DND-41 (cell line): ENCODE results near the gene TAS2R50.

Experiments used
- ATAC-seq: fragments of 200-7000 bp; cut with Tn5 transposase; 3 replicates; pipeline ENCODE4 v1.9.1; 2021; ENCODE audit warnings: low read depth; ENCODE audit not compliant: insufficient read depth
- DNase-seq: peaks from one replicate; pipeline ENCODE4 v3.0.0-alpha.2; 2020
- H2AFZ ChIP-seq: 2 replicates; pipeline ENCODE4 v1.6.0; 2012; ENCODE audit warnings: low read depth, low read length
- H3K27ac ChIP-seq: 2 replicates; pipeline ENCODE4 v1.5.1; 2012; ENCODE audit warnings: low read length, inconsistent platforms
- H3K27me3 ChIP-seq: fragments of 200-600 bp; sonication (generic); 2 replicates; pipeline ENCODE4 v1.6.0; 2012; ENCODE audit warnings: low read length, mild to moderate bottlenecking, inconsistent platforms; ENCODE audit not compliant: insufficient read depth, poor library complexity
- H3K36me3 ChIP-seq: 2 replicates; pipeline ENCODE4 v1.5.1; 2012; ENCODE audit warnings: low read length, inconsistent platforms; ENCODE audit not compliant: insufficient read depth
- H3K4me1 ChIP-seq: 2 replicates; pipeline ENCODE4 v1.5.1; 2012; ENCODE audit warnings: mild to moderate bottlenecking, low read length; ENCODE audit not compliant: insufficient read depth
- H3K4me2 ChIP-seq: 2 replicates; pipeline ENCODE4 v1.6.0; 2012; ENCODE audit warnings: mild to moderate bottlenecking, moderate library complexity, low read length, inconsistent platforms; ENCODE audit not compliant: insufficient read depth
- H3K4me3 ChIP-seq, 2 experiments: fragments of 200-600 bp in 1 of 2; shearing (Covaris generic) in 1 of 2; 2 replicates each; pipeline ENCODE4 v1.5.1; 2012 to 2016; ENCODE audit warnings: inconsistent platforms in 2 of 2, low read length in 2 of 2, mild to moderate bottlenecking in 2 of 2, low read depth in 1 of 2, moderate library complexity in 1 of 2
- H3K79me2 ChIP-seq: 2 replicates; pipeline ENCODE4 v1.6.0; 2012; ENCODE audit warnings: low read length, inconsistent platforms; ENCODE audit not compliant: insufficient read depth
- H3K9ac ChIP-seq: 2 replicates; pipeline ENCODE4 v1.6.0; 2012; ENCODE audit warnings: low read depth, mild to moderate bottlenecking, inconsistent platforms, low read length, moderate library complexity
- H3K9me3 ChIP-seq: 2 replicates; pipeline ENCODE4 v1.5.1; 2012; ENCODE audit warnings: low read length, moderate library complexity, mild to moderate bottlenecking, inconsistent platforms; ENCODE audit not compliant: insufficient read depth, severe bottlenecking
- H4K20me1 ChIP-seq: 2 replicates; pipeline ENCODE4 v1.6.0; 2012; ENCODE audit warnings: low read length; ENCODE audit not compliant: insufficient read depth
- CTCF ChIP-seq: IDR thresholded peaks from 2 replicates; pipeline ENCODE4 v1.5.1; 2012; ENCODE audit warnings: borderline replicate concordance, low read length, moderate library complexity, mild to moderate bottlenecking; ENCODE audit not compliant: poor library complexity, severe bottlenecking; ENCODE audit errors: extremely low read depth
- EZH2 ChIP-seq: IDR thresholded peaks from 3 replicates; pipeline ENCODE4 v1.6.1; 2012; ENCODE audit warnings: borderline replicate concordance, low read depth, mild to moderate bottlenecking, moderate library complexity, low read length, inconsistent platforms; ENCODE audit not compliant: severe bottlenecking

Gene TAS2R50

GRCh38 chr12:10939163-10939562, 47.5 kb downstream of the TAS2R50 start, which contains the start of gene TAS2R14:
TAS2R14 (minus strand) TSS chr12:10939263; CDS start chr12:10939207, 56 bp downstream.
- no peak within 1 kb of the TSS for H3K4me2 ChIP-seq
- no peaks in the 10 kb centered on the region for H3K36me3 ChIP-seq
- peaks cover 15% of the 10 kb centered on the region for H4K20me1 ChIP-seq
- peaks cover 18% of the 10 kb centered on the region for H3K4me1 ChIP-seq
- no peak for DNase-seq
- H3K4me3 ChIP-seq: no peak within 1 kb of the TSS
- no peak within 1 kb of the TSS for H2AFZ ChIP-seq
- no peak for TF ChIP-seq CTCF
- no peak for TF ChIP-seq EZH2
- no peak within 1 kb of the TSS for H3K27ac ChIP-seq
- H3K79me2 ChIP-seq: no peaks in the 10 kb centered on the region; the same call in 1 of the 2 replicates
- no peak within 1 kb of the TSS for H3K9ac ChIP-seq
- no peaks in the 10 kb centered on the region for H3K27me3 ChIP-seq
- ATAC-seq: no peak
- no peaks in the 10 kb centered on the region for H3K9me3 ChIP-seq

- Histone ChIP-seq H4K20me1 (peaks cover 8% of the 10 kb centered on the region), H2AFZ (no peak overlapping the region), H3K36me3 (no peaks in the 10 kb centered on the region), H3K4me1 (peaks cover under 1% of the 10 kb centered on the region), H3K79me2 (no peaks in the 10 kb centered on the region; the same call in 1 of the 2 replicates), H3K9ac (no peak overlapping the region), H3K4me3 (no peak overlapping the region), H3K27me3 (no peaks in the 10 kb centered on the region), H3K9me3 (no peaks in the 10 kb centered on the region), H3K27ac (no peak overlapping the region), H3K4me2 (no peak overlapping the region)
- DNase-seq: no peak
- TF ChIP-seq EZH2 (no peak), CTCF (no peak)
- no peak for ATAC-seq
Measured at GRCh38 chr12:10936506-10936905, 50.2 kb downstream of the TAS2R50 start.
